GM12878 (cell line): ENCODE measurements around the gene CCDC9. TPM values are rescaled to one million over a fixed set of nuclear protein-coding genes. Genes with fewer than 3 reads are reported as not detected.

ENCODE experiments used
- CBX5 ChIP-seq: sonication (generic); IDR thresholded peaks from 2 replicates; pipeline ENCODE4 v1.6.1; 2016; ENCODE audit warnings: low read depth, moderate library complexity, mild to moderate bottlenecking, inconsistent platforms
- EGR1 ChIP-seq, 2 experiments: IDR thresholded peaks; 1 replicate in 1 of 2; 2 replicates in 1 of 2; pipeline ENCODE4 v1.6.1; 2011 to 2012; ENCODE audit warnings: low read depth in 2 of 2, low read length in 2 of 2, borderline replicate concordance in 1 of 2, mild to moderate bottlenecking in 1 of 2, moderate library complexity in 1 of 2
- EZH2 ChIP-seq: IDR thresholded peaks from 2 replicates; pipeline ENCODE4 v1.6.1; 2012; ENCODE audit warnings: low read depth, mild to moderate bottlenecking, control low read depth, inconsistent platforms, low read length, borderline replicate concordance; ENCODE audit not compliant: control insufficient read depth
- HDAC2 ChIP-seq: fragments of 200-600 bp; sonication (generic); IDR thresholded peaks from 2 replicates; pipeline ENCODE4 v1.6.1; 2017
- HDGF ChIP-seq: fragments of 450-650 bp; IDR thresholded peaks from 2 replicates; pipeline ENCODE4 v1.6.1; 2016; ENCODE audit warnings: antibody characterized with exemption
- MEF2A ChIP-seq: IDR thresholded peaks from 2 replicates; pipeline ENCODE4 v1.6.1; 2011; ENCODE audit warnings: low read depth, mild to moderate bottlenecking, low read length, moderate library complexity; ENCODE audit not compliant: insufficient read depth
- NBN ChIP-seq: fragments of 450-650 bp; IDR thresholded peaks from 2 replicates; pipeline ENCODE4 v1.6.1; 2016
- NKRF ChIP-seq: fragments of 450-650 bp; conservative IDR thresholded peaks from 2 replicates; pipeline ENCODE4 v1.6.1; 2017; ENCODE audit warnings: mild to moderate bottlenecking, moderate library complexity
- NR2C2 ChIP-seq: IDR thresholded peaks from 2 replicates; pipeline ENCODE4 v1.6.1; 2011; ENCODE audit warnings: borderline replicate concordance, low read depth; ENCODE audit not compliant: control insufficient read depth, insufficient read length
- RAD21 ChIP-seq: IDR thresholded peaks from 2 replicates; pipeline ENCODE4 v1.6.1; 2011; ENCODE audit warnings: mild to moderate bottlenecking, low read depth, low read length, moderate library complexity; ENCODE audit not compliant: insufficient read depth
- SIX5 ChIP-seq: IDR thresholded peaks from 2 replicates; pipeline ENCODE4 v1.6.1; 2011; ENCODE audit warnings: mild to moderate bottlenecking, low read depth, low read length, moderate library complexity; ENCODE audit not compliant: severe bottlenecking
- SREBF1 ChIP-seq: IDR thresholded peaks from 2 replicates; pipeline ENCODE4 v1.6.1; 2012; ENCODE audit warnings: mild to moderate bottlenecking, low read length
- SUPT20H ChIP-seq: IDR thresholded peaks from 2 replicates; pipeline ENCODE4 v1.6.1; 2011; ENCODE audit warnings: low read depth, mild to moderate bottlenecking, low read length, moderate library complexity, borderline replicate concordance; ENCODE audit not compliant: control insufficient read depth
- TAF1 ChIP-seq: IDR thresholded peaks from 2 replicates; pipeline ENCODE4 v1.6.1; 2011; ENCODE audit warnings: mild to moderate bottlenecking, low read depth, low read length, borderline replicate concordance
- WRNIP1 ChIP-seq: IDR thresholded peaks from 2 replicates; pipeline ENCODE4 v1.6.1; 2011; ENCODE audit warnings: low read depth, low read length, improper control_type of control experiment, borderline replicate concordance
- YBX1 ChIP-seq: fragments of 450-650 bp; IDR thresholded peaks from 2 replicates; pipeline ENCODE4 v1.6.1; 2016; ENCODE audit warnings: antibody characterized with exemption
- ZBED1 ChIP-seq: IDR thresholded peaks from 2 replicates; pipeline ENCODE4 v1.6.1; 2016; ENCODE audit warnings: borderline replicate concordance
- ZNF622 ChIP-seq: fragments of 450-650 bp; IDR thresholded peaks from 2 replicates; pipeline ENCODE4 v1.6.1; 2017; ENCODE audit warnings: mild to moderate bottlenecking, inconsistent platforms
- polyA plus RNA-seq, 11 experiments: library from polyadenylated mRNA; depleted of rRNA in 4 of 11; unstranded in 6 of 11; stranded (reverse) in 5 of 11; fragments of >200 nt; fragmentation: Nextera tagmentation in 4 of 11; fragmentation: Illumina TruSeq in 1 of 11; extraction: Ambion mirVana in 4 of 11; extraction: Trizol in 1 of 11; gene quantifications; 1 replicate in 1 of 11; 2 replicates in 10 of 11; pipeline versions ENCODE4 v1.2.1 to v1.2.3, GENCODE V29; 2011 to 2016; ENCODE audit warnings: inconsistent platforms in 2 of 11, missing spikeins in 2 of 11, low read depth in 1 of 11
- total RNA-seq, 4 experiments: library from RNA; depleted of rRNA in 3 of 4; stranded (reverse); fragments of >200 nt in 3 of 4; fragmentation: Illumina TruSeq in 1 of 4; extraction: Trizol in 1 of 4; gene quantifications; 2 replicates each; pipeline versions ENCODE4 v1.2.1 to v1.2.3, GENCODE V29; 2013 to 2021
- TF ChIP-seq, protein P1 (sequence below): fragments of 450-650 bp; formaldehyde crosslinking; IDR thresholded peaks from 2 replicates; pipeline ENCODE4 v1.5.0; 2022; ENCODE audit warnings: mild to moderate bottlenecking, missing genetic modification characterization
- TF ChIP-seq, protein P2 (sequence below): fragments of 450-650 bp; IDR thresholded peaks from 2 replicates; pipeline ENCODE4 v1.6.1; 2018; ENCODE audit warnings: borderline replicate concordance, mild to moderate bottlenecking; ENCODE audit not compliant: partially characterized antibody
- TF ChIP-seq, protein P3 (sequence below): fragments of 450-650 bp; IDR thresholded peaks from 2 replicates; pipeline ENCODE4 v1.6.1; 2017; ENCODE audit warnings: borderline replicate concordance

CCDC9 gene
- total and polyA plus RNA-seq, 10 of the 15 experiments (the other 5 are each of a cell fraction or from before 2014, with no cell fraction given), result 0.18 to 17.5 (median 7.1) TPM; not detected in 1

- TF ChIP-seq SUPT20H, result no peak
- TF ChIP-seq MEF2A, result no peak
- 0 out of 2 replicates have a peak, but pooled peaks have one; percentile 11 for TF ChIP-seq ZBED1
- no peak for TF ChIP-seq EZH2
- TF ChIP-seq, protein P1, sequence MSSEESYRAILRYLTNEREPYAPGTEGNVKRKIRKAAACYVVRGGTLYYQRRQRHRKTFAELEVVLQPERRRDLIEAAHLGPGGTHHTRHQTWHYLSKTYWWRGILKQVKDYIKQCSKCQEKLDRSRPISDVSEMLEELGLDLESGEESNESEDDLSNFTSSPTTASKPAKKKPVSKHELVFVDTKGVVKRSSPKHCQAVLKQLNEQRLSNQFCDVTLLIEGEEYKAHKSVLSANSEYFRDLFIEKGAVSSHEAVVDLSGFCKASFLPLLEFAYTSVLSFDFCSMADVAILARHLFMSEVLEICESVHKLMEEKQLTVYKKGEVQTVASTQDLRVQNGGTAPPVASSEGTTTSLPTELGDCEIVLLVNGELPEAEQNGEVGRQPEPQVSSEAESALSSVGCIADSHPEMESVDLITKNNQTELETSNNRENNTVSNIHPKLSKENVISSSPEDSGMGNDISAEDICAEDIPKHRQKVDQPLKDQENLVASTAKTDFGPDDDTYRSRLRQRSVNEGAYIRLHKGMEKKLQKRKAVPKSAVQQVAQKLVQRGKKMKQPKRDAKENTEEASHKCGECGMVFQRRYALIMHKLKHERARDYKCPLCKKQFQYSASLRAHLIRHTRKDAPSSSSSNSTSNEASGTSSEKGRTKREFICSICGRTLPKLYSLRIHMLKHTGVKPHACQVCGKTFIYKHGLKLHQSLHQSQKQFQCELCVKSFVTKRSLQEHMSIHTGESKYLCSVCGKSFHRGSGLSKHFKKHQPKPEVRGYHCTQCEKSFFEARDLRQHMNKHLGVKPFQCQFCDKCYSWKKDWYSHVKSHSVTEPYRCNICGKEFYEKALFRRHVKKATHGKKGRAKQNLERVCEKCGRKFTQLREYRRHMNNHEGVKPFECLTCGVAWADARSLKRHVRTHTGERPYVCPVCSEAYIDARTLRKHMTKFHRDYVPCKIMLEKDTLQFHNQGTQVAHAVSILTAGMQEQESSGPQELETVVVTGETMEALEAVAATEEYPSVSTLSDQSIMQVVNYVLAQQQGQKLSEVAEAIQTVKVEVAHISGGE (CRISPR knock-in tag), result no peak
- TF ChIP-seq WRNIP1, result no peak
- no peak for TF ChIP-seq CBX5
- no peak for TF ChIP-seq RAD21
- TF ChIP-seq HDGF, result no peak
- no peak for TF ChIP-seq NKRF
- TF ChIP-seq ZNF622, result no peak
- no peak for TF ChIP-seq SREBF1
- TF ChIP-seq NBN, result peak; percentile 37
- no peak for TF ChIP-seq EGR1 (IDR thresholded peaks at IDR 0.05; ENCODE audit: borderline replicate concordance in 1 of 2, low read depth in 2 of 2, low read length in 2 of 2)
- no peak for TF ChIP-seq TAF1
- no peak for TF ChIP-seq YBX1
- TF ChIP-seq, protein P2, sequence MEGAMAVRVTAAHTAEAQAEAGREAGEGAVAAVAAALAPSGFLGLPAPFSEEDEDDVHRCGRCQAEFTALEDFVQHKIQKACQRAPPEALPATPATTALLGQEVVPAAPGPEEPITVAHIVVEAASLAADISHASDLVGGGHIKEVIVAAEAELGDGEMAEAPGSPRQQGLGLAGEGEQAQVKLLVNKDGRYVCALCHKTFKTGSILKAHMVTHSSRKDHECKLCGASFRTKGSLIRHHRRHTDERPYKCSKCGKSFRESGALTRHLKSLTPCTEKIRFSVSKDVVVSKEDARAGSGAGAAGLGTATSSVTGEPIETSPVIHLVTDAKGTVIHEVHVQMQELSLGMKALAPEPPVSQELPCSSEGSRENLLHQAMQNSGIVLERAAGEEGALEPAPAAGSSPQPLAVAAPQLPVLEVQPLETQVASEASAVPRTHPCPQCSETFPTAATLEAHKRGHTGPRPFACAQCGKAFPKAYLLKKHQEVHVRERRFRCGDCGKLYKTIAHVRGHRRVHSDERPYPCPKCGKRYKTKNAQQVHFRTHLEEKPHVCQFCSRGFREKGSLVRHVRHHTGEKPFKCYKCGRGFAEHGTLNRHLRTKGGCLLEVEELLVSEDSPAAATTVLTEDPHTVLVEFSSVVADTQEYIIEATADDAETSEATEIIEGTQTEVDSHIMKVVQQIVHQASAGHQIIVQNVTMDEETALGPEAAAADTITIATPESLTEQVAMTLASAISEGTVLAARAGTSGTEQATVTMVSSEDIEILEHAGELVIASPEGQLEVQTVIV, result no peak
- TF ChIP-seq, protein P3, sequence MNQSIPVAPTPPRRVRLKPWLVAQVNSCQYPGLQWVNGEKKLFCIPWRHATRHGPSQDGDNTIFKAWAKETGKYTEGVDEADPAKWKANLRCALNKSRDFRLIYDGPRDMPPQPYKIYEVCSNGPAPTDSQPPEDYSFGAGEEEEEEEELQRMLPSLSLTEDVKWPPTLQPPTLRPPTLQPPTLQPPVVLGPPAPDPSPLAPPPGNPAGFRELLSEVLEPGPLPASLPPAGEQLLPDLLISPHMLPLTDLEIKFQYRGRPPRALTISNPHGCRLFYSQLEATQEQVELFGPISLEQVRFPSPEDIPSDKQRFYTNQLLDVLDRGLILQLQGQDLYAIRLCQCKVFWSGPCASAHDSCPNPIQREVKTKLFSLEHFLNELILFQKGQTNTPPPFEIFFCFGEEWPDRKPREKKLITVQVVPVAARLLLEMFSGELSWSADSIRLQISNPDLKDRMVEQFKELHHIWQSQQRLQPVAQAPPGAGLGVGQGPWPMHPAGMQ, result no peak
- TF ChIP-seq NR2C2, result no peak
- no peak for TF ChIP-seq HDAC2
- no peak for TF ChIP-seq SIX5
These were observed 23.7 kb upstream of the CCDC9 start (continued) for GRCh38 chr19:47232422-47233211.
